GM21723 (cell line): ENCODE measurements around the gene SLC25A21.
"Not testable (repeated sequence)": the region's sequence is repeated elsewhere in the genome, so short reads cannot be mapped to it uniquely, and the experiment has no call there.

ENCODE experiments used
- ATAC-seq: cut with Tn5 transposase; IDR thresholded peaks from one replicate; pipeline ENCODE4 v1.9.1; 2021; ENCODE audit warnings: mild to moderate bottlenecking, moderate library complexity; ENCODE audit not compliant: unreplicated experiment

Gene SLC25A21

DNA sequence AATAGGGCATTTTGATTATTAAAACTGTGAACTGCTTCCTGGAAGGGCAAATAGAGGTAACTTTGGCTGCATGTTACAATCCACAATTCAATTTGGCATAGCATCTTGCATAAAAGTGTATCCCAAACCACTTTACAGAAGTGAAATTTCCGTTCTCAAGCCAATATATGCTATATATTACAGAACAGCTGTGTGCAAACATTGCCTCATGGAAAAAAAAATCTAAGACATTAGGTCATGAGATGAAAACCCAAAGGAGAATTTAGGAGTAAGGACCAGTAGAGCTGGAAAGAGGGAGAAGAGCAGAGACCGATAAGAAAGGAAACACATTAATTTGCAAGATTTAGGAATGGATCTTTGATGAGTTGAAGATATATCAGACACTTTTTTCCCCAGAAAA lies 271.6 kb downstream of the SLC25A21 start:
- no peak for ATAC-seq

DNA sequence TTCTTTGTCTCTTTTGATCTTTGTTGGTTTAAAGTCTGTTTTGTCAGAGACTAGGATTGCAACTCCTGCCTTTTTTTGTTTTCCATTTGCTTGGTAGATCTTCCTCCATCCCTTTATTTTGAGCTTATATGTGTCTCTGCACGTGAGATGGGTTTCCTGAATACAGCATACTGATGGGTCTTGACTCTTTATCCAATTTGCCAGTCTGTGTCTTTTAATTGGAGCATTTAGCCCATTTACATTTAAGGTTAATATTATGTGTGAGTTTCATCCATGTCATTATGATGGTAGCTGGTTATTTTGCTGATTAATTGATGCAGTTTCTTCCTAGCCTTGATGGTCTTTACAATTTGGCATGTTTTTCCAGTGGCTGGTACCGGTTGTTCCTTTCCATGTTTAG lies 276.1 kb downstream of the SLC25A21 start:
- ATAC-seq = not testable (repeated sequence)

- ATAC-seq = no peak
Measured at GRCh38 chr14:36884049-36884448, 288.4 kb downstream of the SLC25A21 start.

DNA sequence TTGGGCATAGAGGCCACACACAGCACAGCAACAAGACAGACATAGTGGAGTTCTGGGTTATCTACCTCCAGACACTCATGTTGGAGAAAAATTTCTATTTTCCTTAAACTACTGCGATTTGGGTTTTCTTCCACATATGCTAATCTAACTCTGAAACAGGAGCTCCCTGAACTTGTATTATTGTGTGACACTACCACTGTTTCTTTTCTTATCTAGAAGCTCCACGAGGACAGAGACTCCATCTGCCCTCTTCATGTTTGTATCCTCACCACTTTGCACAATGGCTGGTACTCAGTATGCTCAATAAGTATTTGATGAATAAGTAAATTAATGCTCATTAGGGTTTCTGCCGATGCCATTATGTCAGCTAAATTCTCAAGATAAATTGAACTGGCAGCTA lies 292.1 kb downstream of the SLC25A21 start:
- no peak for ATAC-seq

DNA sequence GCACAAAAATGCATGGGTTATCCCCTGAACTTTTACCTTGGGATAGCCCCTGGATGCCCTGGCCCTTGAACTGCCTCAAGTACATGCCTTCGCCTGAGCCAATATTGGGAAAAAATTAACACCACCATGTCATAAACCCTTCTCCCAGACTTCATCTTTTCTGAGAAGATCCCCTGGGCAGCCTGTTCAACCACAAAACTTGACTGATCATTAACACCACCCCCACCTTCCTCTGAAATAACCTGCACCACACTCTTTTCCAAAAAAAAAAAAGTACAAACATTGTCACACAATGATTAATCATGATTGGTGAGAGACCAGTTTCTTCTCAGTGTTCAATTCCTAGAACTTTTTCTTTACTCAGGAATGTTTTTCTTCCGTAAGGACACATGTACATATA lies 292.8 kb downstream of the SLC25A21 start:
- ATAC-seq = no peak

DNA sequence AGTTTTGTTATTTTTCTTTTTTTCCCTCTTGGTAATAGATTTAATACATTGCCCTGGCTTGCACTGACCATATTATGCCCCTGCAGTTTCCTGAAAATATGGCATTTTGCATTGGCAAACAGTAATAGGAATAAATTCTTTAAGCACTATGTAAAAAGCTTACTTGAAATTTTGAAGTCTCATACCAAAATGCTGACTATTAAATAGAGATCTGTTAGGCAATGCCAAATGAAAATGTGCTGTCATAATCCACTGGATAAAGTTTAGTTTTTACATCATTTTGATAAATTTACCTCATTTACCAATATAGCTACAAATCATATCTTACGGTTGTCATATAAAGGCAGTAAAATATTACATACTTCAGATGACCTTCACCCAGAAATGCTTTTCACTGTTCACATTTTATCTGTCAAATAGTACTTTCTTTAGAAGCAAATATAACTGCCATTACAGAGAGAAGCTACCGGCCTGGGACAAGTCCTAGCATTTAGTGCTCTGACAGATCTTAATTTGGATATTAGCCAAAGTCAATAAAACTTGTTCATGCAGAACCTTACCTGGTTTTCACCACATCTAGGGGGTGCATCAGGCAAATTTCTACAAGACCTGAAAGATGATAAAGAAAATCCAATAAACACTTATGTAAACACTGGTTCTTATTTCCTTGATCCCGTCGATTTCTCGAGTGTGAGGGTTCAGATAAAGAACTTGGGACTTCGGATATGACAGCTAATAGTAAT lies 297.8 kb downstream of the SLC25A21 start:
- no peak for ATAC-seq

GRCh38 chr14:36870776-36871175 lies 301.6 kb downstream of the SLC25A21 start:
- no peak for ATAC-seq

- no peak for ATAC-seq
Measured at GRCh38 chr14:36869125-36869524, 303.3 kb downstream of the SLC25A21 start.

- peak; percentile 88 for ATAC-seq
Measured at GRCh38 chr14:36866867-36867266, 305.5 kb downstream of the SLC25A21 start.

- ATAC-seq = no peak
Measured at GRCh38 chr14:36863271-36863670, 309.1 kb downstream of the SLC25A21 start.

GRCh38 chr14:36862237-36862636 lies 310.2 kb downstream of the SLC25A21 start:
- ATAC-seq = not testable (repeated sequence)

GRCh38 chr14:36860831-36861230 lies 311.6 kb downstream of the SLC25A21 start:
- no peak for ATAC-seq

- no peak for ATAC-seq
Measured at GRCh38 chr14:36859119-36859518, 313.3 kb downstream of the SLC25A21 start.

DNA sequence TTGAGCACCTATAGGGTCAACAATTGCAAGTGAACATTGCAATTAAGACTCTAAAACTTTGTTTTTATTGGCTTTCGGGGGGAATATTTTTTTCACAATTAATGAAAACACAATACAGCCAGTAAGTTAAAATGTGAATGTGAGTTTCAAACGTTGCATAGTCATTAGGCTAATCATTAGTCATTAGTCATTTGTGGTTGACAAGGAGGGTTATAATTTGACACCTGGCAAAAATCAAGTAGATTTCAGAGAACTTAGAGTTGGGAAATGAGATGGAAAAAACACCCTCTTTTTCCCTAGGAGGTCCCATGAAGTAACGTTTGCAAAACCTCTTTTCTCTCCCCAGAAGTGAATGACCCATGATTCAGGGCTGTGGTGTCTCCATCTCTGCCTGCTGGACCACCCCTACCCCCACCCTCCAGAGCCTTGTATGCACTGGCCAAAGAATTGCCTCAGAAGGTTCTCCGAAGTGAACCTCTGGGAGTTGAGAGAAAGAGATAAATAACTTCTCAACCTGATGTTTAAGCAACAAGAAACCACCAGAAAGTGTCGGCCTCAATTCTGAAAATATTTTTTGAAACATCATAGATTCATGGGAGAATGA lies 314.5 kb downstream of the SLC25A21 start:
- ATAC-seq = no peak

GRCh38 chr14:36857136-36857535 lies 315.3 kb downstream of the SLC25A21 start:
- no peak for ATAC-seq

- ATAC-seq = no peak
Measured at GRCh38 chr14:36856095-36856878, 316.1 kb downstream of the SLC25A21 start.

GRCh38 chr14:36855396-36855795 lies 317.0 kb downstream of the SLC25A21 start:
- ATAC-seq = no peak

GRCh38 chr14:36852981-36853691 lies 319.3 kb downstream of the SLC25A21 start:
- no peak for ATAC-seq

GRCh38 chr14:36848213-36848612 lies 324.2 kb downstream of the SLC25A21 start:
- ATAC-seq = no peak

- no peak for ATAC-seq
Measured at GRCh38 chr14:36847366-36847765, 325.0 kb downstream of the SLC25A21 start.

DNA sequence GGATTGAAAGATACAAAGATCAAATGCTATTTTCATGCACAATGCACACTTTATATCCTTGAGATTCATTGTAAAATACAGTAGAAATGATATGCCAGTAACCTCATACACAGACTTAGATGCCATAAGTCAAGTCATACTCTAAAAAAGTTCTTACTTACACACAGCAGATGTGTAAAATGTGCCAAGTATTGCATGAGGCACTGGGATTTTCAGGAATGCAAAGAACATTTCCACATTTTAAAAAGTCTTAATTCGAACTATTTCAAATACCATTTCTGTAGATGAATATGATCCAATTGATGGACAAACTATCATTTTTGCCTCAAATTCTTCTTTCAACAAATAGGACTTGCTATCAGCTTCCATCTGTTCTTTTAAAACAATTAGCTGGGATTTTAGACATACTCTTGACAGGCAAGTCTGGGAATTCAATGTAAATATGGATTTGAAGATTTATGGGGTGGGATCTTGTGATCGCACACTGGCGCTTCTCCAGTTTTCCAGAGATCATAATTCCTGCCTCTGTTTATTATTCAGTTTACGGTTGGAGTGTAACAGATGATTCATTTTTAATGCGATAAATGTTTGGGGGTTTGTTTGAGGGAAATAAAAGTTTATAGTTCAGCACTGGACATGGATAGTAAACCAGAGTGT lies 326.9 kb downstream of the SLC25A21 start:
- ATAC-seq = no peak
